HG03457 (cell line): Measurements from ENCODE around the gene FAM170B.
A peak's percentile ranks its signal among the peaks of the same experiment; 100 is the strongest.

Experiments used
- ATAC-seq: cut with Tn5 transposase; IDR thresholded peaks from one replicate; pipeline ENCODE4 v1.9.1; 2021; ENCODE audit warnings: moderate number of reproducible peaks; ENCODE audit not compliant: unreplicated experiment

FAM170B gene

DNA sequence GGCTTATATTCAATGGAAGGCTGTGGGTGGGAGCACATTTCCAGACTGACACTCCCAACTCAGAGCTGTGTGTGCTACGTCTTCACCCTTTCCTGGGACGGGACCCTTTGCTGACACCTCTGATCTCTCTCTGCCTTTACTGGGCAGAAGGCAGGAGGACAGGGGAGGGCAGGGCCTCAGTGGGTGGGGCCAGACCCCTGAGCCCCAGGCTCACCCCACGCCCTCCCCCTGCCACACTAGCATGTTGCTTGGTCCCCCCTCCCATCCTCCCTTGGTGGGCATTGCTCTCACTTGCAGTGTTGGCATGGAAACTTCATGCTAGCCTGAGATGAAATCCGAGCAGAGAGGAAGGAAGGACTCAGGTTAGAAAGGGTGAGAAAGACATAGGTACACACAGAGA, 36.0 kb upstream of the FAM170B start:
- no peak for ATAC-seq

DNA sequence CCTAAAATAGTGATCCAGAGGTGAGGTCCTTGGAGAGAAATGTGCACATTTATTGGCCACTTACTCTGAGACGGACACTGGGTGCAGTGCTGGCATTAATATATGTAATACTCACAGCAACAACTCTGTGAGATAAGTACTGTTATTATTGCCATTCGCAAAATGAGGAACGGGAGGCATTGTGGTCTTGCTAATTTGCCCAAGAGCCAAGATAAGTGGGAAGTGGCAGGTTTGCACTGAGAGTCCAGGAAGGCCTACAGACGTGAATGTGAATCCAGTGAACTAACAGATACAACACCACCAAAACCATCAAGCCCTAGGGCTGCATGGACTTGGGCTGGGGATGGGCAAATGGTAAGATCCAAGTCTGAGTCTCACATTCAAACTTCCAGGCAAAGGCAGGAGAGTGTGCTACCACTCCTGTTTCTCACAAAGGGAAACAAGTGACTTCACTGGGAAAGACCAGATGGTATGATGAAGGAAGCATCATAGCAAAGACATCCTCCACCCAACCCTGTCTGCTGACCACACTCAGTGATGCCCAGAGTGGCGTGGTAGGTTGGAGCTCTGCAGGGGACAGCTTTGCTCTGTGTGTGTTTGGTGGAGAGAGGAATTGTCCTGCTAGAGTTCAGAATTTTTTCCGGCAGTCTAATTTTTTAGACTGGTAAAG, 35.1 kb upstream of the FAM170B start:
- ATAC-seq: no peak

GRCh38 chr10:49168171-49168540, 34.3 kb upstream of the FAM170B start:
- no peak for ATAC-seq

DNA sequence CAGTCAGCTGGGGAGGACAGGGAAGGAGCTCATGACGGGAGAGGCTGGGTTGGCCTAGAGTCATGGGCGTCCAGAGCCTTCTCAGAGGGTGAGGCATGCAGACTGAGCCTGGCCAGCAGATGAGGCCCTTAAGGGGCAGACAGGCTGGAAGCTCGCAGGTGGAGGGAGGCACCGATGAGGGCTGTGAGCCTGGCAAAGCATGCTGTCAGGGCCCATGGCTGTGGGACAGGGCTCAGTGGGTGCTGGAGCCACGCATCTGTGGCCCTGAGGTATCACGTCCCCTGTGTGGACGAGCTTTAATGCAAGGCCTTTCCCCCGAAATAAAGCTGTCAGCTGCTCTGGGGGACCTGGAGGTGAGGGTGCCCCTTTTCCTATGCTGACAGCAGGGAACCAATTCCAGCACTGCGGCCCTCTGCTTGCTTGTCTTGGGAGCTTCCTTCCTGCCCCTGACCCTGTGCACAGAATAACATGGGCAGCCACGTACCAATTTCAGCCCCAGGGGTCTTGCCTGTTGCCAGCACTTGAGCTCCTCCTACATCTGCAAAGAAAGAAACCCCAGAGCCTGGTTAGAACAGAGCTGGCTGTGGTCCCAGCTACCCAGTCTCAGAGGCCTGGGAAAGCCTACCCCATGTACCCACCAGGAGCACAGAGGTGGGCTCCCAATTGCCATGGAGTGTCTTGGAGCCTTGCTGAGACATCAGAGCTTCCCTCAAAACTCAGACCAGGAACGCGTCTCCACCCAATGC, 33.8 kb upstream of the FAM170B start:
- ATAC-seq: no peak

GRCh38 chr10:49166484-49167400, 32.9 kb upstream of the FAM170B start:
- no peak for ATAC-seq

DNA sequence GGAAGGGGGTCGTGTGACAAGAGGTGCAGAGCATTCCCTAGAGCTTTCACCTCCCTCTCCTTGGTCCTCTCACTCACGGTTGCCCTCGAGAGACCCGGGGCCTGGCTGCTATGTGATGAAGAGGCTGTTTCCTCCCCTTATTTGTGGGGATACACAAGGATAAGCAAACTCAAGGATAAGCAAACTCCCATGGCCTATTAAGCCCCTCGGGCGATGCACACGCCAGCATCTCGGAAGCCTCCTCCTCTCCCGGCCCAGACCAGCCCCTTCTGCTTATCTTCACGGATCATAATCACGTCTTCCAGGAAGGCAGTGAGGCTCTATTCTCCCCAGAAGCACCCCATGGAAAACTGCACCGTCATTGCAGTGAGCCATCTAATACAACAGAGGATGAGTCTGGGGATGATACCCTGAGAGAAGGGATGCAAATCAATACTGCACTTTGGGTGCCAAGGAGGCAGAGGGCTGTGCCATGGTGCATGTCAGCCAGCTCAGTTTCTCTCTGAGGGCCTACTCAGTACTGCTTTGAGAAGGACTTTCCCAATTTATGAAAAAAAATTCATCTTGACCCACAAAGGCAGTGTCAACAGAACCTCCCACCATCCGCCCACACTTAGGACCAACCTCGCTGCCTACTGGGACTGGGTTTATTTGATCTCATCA, 32.1 kb upstream of the FAM170B start:
- ATAC-seq: no peak

DNA sequence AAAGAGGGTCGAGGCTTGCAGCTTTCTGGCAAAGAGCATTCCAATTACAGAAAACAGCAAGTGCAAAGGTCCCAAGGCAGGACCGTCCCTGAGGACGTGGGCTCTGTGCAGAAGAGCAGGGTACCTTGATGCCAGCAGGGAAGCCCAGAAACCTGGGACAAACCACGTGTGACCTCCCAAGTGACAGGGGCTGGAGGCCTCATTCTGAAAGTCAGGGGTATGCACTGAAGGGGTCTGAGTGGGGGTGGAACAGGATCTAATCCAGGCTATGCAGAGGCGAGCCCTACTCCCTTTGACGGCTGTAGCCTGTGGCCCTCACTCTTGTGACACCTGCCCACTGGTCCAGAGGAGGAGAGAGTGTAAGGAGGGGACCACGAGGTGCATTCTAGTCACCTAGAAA, 31.4 kb upstream of the FAM170B start:
- no peak for ATAC-seq

DNA sequence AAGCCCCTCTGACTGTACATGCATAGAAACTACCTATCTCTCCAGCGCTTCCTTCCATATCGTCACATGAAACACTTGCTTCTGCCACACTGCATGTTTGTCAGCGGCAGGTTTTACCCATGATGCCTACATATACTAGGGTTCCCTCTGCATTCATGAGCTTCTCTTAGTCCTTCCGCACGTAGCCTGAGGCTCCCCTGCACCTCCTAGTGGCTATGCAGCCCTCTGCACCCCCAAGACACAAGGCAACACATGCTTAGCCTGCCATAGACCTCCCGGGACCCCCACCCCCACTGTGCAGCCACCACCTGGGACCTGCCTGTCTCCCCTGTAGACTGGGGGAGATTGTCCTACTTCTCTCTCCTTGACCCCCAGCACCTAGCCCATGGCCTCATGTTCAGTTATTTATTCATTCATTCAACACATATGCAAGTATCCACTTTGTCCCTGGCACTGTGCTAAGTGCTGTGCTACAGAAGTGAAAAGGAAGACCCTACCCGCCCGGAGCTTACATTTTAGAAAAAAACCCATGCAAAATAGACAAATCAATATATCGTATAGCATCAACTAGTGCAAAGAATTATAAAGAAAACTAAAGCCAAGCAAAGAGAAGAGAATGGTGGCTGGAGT, 30.9 kb upstream of the FAM170B start:
- peak; percentile 88 for ATAC-seq

DNA sequence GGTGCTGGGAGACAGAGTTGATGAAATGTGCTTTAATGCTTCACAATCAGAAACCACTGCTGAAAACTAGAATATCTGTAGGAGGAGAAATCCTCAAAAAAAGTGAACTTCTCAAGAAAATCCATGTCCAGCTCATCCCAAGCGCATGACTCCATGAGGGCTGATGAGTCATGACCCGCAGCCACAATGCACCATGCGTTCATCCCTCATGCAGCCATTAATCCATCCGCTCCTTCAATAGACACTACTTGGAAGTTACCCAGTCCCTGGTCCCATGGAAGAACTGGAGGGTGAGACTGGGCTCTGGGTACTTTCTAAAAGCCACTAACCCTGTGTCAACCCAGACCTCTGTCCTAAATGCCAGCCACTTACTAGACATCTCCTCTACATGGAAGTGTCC, 29.9 kb upstream of the FAM170B start:
- ATAC-seq: no peak

DNA sequence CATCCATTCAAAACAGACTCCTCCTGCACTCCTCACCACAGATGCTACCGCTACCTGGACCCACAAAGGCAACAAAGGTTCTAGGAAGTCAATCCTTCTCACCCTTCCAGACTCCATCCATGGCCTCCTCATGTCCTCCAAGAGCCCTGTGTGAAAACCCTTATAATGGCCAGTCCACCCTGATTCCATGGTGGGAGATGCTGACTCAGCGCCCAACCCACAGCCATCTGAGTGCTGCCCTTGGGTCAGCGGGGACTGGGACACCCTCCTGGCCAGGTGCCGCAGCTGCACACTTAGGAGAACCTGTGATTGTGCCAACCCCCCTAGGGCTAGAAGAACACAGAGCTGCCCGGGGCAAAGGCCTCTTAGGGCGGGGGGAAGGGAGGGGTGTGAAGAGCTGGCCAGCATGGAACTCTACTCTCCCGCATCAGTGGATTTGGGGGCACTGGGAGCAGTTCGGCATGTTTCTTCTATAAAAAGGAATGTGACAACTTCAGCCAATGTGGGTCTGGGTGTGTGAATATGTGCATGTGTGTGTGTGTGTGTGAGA, 29.0 kb upstream of the FAM170B start:
- no peak for ATAC-seq

GRCh38 chr10:49162063-49162462, 28.2 kb upstream of the FAM170B start:
- ATAC-seq: no peak

DNA sequence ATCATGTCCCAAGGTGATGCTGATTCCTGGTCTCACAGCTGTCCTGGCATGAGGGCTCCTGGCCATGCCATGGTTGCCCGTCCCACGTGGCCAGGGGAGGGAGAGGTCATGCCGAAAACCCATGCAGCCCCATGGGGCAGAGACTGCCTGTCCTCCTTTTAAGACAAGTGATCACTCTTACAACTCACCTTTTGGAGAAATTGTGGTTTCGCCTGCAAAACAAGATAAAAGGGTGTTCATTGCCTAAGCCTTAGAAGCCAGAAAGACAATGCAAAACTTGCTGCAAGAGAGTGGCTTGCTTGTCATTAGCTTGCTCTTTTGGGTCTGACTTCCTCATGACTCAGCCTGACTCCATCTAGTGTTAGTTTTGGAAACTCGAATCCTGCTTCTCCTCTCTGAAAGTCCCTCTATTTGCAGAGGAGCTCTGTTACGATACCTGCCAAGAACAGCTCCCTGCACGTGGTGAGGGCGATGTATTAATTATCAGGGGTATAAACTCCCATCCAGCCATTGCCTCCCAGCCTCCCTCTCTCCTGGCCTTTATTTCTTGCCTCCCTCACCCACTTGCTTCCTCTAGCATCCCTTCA, 27.7 kb upstream of the FAM170B start:
- ATAC-seq: no peak

- ATAC-seq: no peak
These were observed 27.0 kb upstream of the FAM170B start for GRCh38 chr10:49160814-49161213.

DNA sequence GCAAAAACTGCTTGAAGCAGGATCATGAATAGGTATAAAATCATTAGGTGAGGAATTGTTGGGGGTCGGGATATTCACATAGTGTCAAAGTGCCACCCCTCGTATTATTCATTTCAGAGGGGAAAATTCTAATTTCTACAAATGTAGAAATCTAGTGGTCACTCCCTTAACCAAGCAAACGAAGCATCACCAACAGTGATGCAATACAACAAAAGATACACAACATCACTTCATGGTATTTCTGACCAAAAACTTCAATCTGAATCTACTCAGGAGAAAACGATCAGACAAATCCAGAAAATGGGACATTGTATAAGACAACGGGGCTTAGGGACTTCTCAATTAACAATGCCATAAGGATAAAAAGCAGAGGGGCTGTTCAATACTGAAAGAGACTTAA, 26.3 kb upstream of the FAM170B start:
- no peak for ATAC-seq

DNA sequence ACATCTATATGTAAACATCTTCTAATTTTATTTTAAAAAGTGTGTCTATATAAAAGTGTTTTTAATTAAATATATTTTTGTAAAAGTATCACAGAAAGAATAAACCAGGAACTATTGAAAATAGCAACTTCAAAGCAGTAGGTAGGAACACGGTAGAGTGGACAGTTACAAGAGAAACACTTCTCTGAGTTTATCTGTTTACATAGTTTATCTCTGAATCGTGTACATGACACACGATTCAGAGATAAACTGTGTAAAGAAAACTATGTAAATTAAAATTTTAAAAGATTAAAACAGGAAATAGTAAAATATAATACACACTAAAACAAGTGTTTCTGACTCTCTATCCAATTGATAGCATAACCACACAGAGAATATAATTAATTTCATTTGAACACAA, 25.1 kb upstream of the FAM170B start:
- no peak for ATAC-seq

- no peak for ATAC-seq
These were observed 24.6 kb upstream of the FAM170B start for GRCh38 chr10:49158404-49158803.

DNA sequence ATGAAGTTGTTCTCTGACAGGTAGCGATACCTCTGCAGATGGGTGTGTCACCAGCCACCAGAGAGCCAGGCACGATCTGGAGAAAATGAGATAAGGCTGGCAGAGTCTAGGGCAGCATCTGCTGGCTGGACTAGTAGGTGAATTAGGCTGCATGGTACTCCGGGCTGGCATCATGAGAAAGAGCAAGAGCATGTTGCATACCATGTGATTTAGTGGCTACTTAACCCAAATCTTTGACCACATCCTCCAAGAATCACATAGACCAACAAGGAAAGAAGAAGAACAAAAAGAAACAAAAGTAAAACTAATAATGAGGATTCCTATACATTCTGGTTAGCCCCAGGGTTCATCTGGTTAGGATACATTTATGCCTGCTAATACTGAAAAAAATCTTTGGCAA, 23.4 kb upstream of the FAM170B start:
- ATAC-seq: no peak

GRCh38 chr10:49154641-49155040, 20.8 kb upstream of the FAM170B start:
- no peak for ATAC-seq

GRCh38 chr10:49153971-49154370, 20.1 kb upstream of the FAM170B start:
- ATAC-seq: no peak

DNA sequence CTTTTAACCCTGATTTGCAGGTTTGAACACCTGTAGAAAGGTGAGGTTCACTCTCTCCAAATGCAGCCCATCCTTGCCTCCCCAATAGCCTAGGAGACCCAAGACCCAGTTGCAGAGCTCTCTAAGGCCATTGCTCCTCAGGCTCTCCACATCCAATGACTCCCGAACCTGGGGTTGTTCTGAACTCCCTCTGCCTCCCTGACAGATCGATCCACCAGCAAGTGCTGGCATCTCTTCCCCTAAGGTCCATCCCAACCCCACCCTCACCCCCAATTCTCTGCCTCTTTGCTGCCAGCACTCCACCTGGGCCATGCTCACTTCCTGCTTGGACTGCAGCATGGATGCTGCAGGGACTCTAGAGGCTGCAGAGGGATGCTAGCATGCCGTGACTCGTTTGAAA, 19.3 kb upstream of the FAM170B start:
- ATAC-seq: no peak
